GM23338 (cell line): ENCODE data around the gene PXMP4. TPM values are rescaled to one million over a fixed set of nuclear protein-coding genes. Genes with fewer than 3 reads are reported as not detected.

Source experiments
- ATAC-seq: fragments of 200-7000 bp; cut with Tn5 transposase; 3 replicates; pipeline ENCODE4 v1.9.1; 2020
- DNase-seq: peaks from one replicate; pipeline ENCODE4 v3.0.0-alpha.2; 2015; ENCODE audit warnings: low spot score
- H2AFZ ChIP-seq: fragments of 200-600 bp; sonication (generic); 2 replicates; pipeline ENCODE4 v1.8.0; 2016; ENCODE audit warnings: antibody characterized with exemption, mild to moderate bottlenecking, moderate library complexity
- H3F3A ChIP-seq: fragments of 200-600 bp; sonication (generic); replicated peaks from 2 replicates; pipeline ENCODE4 v1.8.0; 2017; ENCODE audit warnings: antibody characterized with exemption, mixed run types, low read depth
- H3K27ac ChIP-seq: fragments of 200-600 bp; sonication (generic); 2 replicates; pipeline ENCODE4 v1.6.1; 2016; ENCODE audit warnings: low read depth
- H3K27me3 ChIP-seq: fragments of 200-600 bp; sonication (generic); 2 replicates; pipeline ENCODE4 v1.8.0; 2016; ENCODE audit warnings: mild to moderate bottlenecking, mixed run types, moderate library complexity; ENCODE audit not compliant: insufficient read depth
- H3K36me3 ChIP-seq: fragments of 200-600 bp; sonication (generic); 2 replicates; pipeline ENCODE4 v1.8.0; 2016; ENCODE audit warnings: mild to moderate bottlenecking; ENCODE audit not compliant: insufficient read depth
- H3K4me1 ChIP-seq: fragments of 200-600 bp; sonication (generic); 2 replicates; pipeline ENCODE4 v1.8.0; 2016; ENCODE audit warnings: mild to moderate bottlenecking, moderate library complexity; ENCODE audit not compliant: insufficient read depth
- H3K4me2 ChIP-seq: fragments of 200-600 bp; sonication (generic); 2 replicates; pipeline ENCODE4 v1.7.1; 2017; ENCODE audit warnings: mixed run types
- H3K4me3 ChIP-seq: fragments of 200-600 bp; sonication (generic); 2 replicates; pipeline ENCODE4 v1.6.1; 2016; ENCODE audit warnings: mixed run types
- H3K79me2 ChIP-seq: fragments of 200-600 bp; sonication (generic); replicated peaks from 2 replicates; pipeline ENCODE4 v1.8.0; 2017; ENCODE audit warnings: mild to moderate bottlenecking; ENCODE audit not compliant: insufficient read depth
- H3K9me2 ChIP-seq: fragments of 200-600 bp; sonication (generic); 2 replicates; pipeline ENCODE4 v1.8.0; 2017; ENCODE audit not compliant: insufficient read depth
- H4K20me1 ChIP-seq: fragments of 200-600 bp; sonication (generic); replicated peaks from 2 replicates; pipeline ENCODE4 v1.8.0; 2017; ENCODE audit warnings: mild to moderate bottlenecking; ENCODE audit not compliant: insufficient read depth
- H3K27ac Mint-ChIP-seq: 2 replicates; pipeline ENCODE4 v1.8.0; 2020; ENCODE audit warnings: inconsistent platforms, mild to moderate bottlenecking, moderate library complexity, mixed read lengths
- H3K27me3 Mint-ChIP-seq: 3 replicates; pipeline ENCODE4 v1.8.0; 2022; ENCODE audit warnings: low read depth, mild to moderate bottlenecking, moderate library complexity, mixed read lengths, inconsistent platforms; ENCODE audit not compliant: insufficient read depth, poor library complexity
- H3K36me3 Mint-ChIP-seq: 3 replicates; pipeline ENCODE4 v1.8.0; 2021; ENCODE audit warnings: low read depth, mild to moderate bottlenecking, inconsistent platforms, moderate library complexity, mixed read lengths
- H3K4me1 Mint-ChIP-seq: 3 replicates; pipeline ENCODE4 v1.8.0; 2020; ENCODE audit warnings: mild to moderate bottlenecking, inconsistent platforms, mixed read lengths
- H3K4me3 Mint-ChIP-seq: 3 replicates; pipeline ENCODE4 v1.8.0; 2021; ENCODE audit warnings: moderate library complexity, mild to moderate bottlenecking, inconsistent platforms, mixed read lengths
- H3K9me3 Mint-ChIP-seq: 3 replicates; pipeline ENCODE4 v1.8.0; 2020; ENCODE audit warnings: moderate library complexity, mild to moderate bottlenecking, inconsistent platforms, mixed read lengths
- CREB1 ChIP-seq: fragments of 250-450 bp; sonication (Bioruptor Pico); IDR thresholded peaks from 2 replicates; pipeline ENCODE4 v1.5.0; 2020; ENCODE audit warnings: low read depth, mild to moderate bottlenecking, moderate library complexity
- POLR2AphosphoS5 ChIP-seq: IDR thresholded peaks from 2 replicates; pipeline ENCODE4 v1.6.1; 2016; ENCODE audit warnings: antibody characterized with exemption, low read depth
- STAT1 ChIP-seq: IDR thresholded peaks from one replicate; pipeline ENCODE4 v1.6.1; 2016; ENCODE audit warnings: antibody characterized with exemption; ENCODE audit not compliant: unreplicated experiment
- ZNF114 ChIP-seq: fragments of 250-450 bp; sonication (Bioruptor Pico); IDR thresholded peaks from 2 replicates; pipeline ENCODE4 v1.5.0; 2020; ENCODE audit warnings: mild to moderate bottlenecking, moderate library complexity
- ZNF462 ChIP-seq: fragments of 250-450 bp; sonication (Bioruptor Pico); IDR thresholded peaks from 2 replicates; pipeline ENCODE4 v1.5.0; 2020; ENCODE audit warnings: mild to moderate bottlenecking, moderate library complexity
- polyA plus RNA-seq: library from polyadenylated mRNA; unstranded; fragments of >200 nt; fragmentation: Nextera tagmentation; extraction: Ambion mirVana; gene quantifications from 2 replicates; pipeline ENCODE4 v1.2.1, GENCODE V29; 2016
- total RNA-seq: library from RNA; depleted of rRNA; stranded (reverse); fragments of >200 nt; shearing (Covaris generic); gene quantifications from 2 replicates; pipeline ENCODE4 v1.2.3, GENCODE V29; 2014
- TF ChIP-seq, protein P1 (sequence below), 2 experiments: fragments of 200-600 bp in 1 of 2; sonication (generic) in 1 of 2; conservative IDR thresholded peaks; 2 replicates each; pipeline versions ENCODE4 v1.5.1 to v1.6.1; 2016 to 2017; ENCODE audit warnings: antibody characterized with exemption in 2 of 2, low read depth in 2 of 2, mild to moderate bottlenecking in 2 of 2, moderate library complexity in 1 of 2
- TF ChIP-seq, protein P2 (sequence below): IDR thresholded peaks from 2 replicates; pipeline ENCODE4 v1.6.1; 2016; ENCODE audit warnings: antibody characterized with exemption

The PXMP4 gene
- total and polyA plus RNA-seq, 2 experiments from 2014 or later: 1.2 to 3.5 TPM

DNA sequence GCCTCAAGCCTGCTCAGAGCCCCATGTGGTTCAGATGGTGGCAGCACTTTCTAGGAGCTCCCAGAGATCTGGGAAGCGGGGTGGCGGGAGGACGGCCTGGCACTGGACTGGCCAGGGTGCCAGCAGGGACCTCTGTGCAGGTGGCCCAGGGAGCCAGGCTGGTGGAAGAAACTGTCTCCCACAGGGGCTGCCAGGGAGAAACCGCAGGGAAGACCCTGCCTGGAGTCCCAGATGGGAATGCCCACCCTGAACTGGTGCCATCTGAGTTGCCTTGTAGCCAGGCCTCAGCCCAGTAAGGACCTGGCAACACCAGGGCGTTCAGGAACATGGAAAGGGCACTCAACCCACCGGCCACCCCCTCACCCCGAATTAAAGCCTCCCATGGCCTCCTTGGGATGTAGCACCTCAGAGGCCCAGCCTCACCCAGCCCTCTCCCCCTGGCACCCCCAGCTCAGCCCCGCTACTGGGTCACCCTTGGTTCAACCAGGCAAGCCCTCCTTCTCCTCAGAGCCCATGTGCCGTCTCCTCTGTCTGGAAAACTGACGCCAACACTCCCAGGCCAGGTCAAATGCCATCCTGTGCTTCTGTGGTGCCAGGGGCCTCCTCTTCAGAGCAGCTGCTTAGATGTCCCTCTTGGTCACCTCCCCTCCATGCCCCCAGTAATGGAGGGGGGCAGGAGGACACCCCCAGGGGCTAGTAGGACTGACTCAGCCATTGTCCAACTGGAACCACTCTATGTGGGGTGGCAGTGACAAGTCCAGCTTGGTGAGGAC lies 63.9 kb downstream of the PXMP4 start (continued):
- TF ChIP-seq, protein P1, sequence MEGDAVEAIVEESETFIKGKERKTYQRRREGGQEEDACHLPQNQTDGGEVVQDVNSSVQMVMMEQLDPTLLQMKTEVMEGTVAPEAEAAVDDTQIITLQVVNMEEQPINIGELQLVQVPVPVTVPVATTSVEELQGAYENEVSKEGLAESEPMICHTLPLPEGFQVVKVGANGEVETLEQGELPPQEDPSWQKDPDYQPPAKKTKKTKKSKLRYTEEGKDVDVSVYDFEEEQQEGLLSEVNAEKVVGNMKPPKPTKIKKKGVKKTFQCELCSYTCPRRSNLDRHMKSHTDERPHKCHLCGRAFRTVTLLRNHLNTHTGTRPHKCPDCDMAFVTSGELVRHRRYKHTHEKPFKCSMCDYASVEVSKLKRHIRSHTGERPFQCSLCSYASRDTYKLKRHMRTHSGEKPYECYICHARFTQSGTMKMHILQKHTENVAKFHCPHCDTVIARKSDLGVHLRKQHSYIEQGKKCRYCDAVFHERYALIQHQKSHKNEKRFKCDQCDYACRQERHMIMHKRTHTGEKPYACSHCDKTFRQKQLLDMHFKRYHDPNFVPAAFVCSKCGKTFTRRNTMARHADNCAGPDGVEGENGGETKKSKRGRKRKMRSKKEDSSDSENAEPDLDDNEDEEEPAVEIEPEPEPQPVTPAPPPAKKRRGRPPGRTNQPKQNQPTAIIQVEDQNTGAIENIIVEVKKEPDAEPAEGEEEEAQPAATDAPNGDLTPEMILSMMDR (conservative IDR thresholded peaks at IDR 0.05; ENCODE audit: low read depth in 2 of 2): no peak
- no peak for TF ChIP-seq ZNF114 (CRISPR knock-in tag)

DNA sequence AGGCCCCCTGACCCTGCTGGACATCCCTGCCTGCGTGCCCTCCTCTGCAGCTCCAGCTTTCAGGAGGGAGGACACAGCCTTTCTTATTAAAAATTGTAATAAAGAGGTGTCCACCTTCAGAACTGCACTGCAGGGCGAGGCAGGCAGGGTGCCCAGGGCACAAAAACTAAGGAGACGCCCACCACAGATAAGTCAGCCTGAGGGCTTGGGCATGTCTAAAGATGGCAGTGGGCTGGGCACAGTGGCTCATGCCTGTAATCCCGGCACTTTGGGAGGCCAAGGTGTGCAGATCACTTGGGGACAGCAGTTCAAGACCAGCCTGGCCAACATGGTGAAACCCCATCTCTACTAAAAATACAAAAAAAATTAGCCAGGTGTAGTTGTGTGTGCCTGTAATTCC lies 64.9 kb downstream of the PXMP4 start:
- Mint-ChIP-seq H3K36me3 (no peaks in the 10 kb centered on the region; the same call in 2 of the 3 replicates), H3K4me1 (peaks cover 16% of the 10 kb centered on the region; the same call in 2 of the 3 replicates), H3K9me3 (no peaks in the 10 kb centered on the region; the same call in 2 of the 3 replicates), H3K27ac (no peak overlapping the region), H3K27me3 (peaks cover 7% of the 10 kb centered on the region), H3K4me3 (no peak overlapping the region)
- H3K36me3 ChIP-seq: no peaks in the 10 kb centered on the region
- DNase-seq: no peak
- no peak overlapping the region for H2AFZ ChIP-seq
- no peak overlapping the region for H3K27ac ChIP-seq
- H3F3A ChIP-seq: no peaks in the 10 kb centered on the region
- H3K4me1 ChIP-seq: no peaks in the 10 kb centered on the region; the same call in 1 of the 2 replicates
- TF ChIP-seq POLR2AphosphoS5 (no peak), STAT1 (no peak), ZNF462 (no peak), ZNF114 (CRISPR knock-in tag) (no peak), CREB1 (CRISPR knock-in tag) (no peak)
- TF ChIP-seq, protein P2, sequence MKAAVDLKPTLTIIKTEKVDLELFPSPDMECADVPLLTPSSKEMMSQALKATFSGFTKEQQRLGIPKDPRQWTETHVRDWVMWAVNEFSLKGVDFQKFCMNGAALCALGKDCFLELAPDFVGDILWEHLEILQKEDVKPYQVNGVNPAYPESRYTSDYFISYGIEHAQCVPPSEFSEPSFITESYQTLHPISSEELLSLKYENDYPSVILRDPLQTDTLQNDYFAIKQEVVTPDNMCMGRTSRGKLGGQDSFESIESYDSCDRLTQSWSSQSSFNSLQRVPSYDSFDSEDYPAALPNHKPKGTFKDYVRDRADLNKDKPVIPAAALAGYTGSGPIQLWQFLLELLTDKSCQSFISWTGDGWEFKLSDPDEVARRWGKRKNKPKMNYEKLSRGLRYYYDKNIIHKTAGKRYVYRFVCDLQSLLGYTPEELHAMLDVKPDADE: no peak
- H4K20me1 ChIP-seq: no peaks in the 10 kb centered on the region
- no peaks in the 10 kb centered on the region for H3K27me3 ChIP-seq
- no peaks in the 10 kb centered on the region for H3K9me2 ChIP-seq
- H3K79me2 ChIP-seq: no peaks in the 10 kb centered on the region
- no peak overlapping the region for H3K4me3 ChIP-seq
- no peak overlapping the region for H3K4me2 ChIP-seq
- no peak for ATAC-seq
